H1 (cell line): ENCODE results near the gene MSH4. TPM values are rescaled to one million over a fixed set of nuclear protein-coding genes. Genes with fewer than 3 reads are reported as not detected.

Experiments
- CTCF ChIA-PET: fragments of 300-600 bp; sonication (Branson Sonifier 250); formaldehyde crosslinking; loops from one replicate; lab custom pipeline; 2021; ENCODE audit not compliant: partially characterized antibody; lab: Charles Lee
- POLR2A ChIA-PET: fragments of 300-600 bp; sonication (Branson Sonifier 250); formaldehyde crosslinking; loops from one replicate; lab custom pipeline; 2021; ENCODE audit warnings: inconsistent platforms; ENCODE audit not compliant: partially characterized antibody; lab: Charles Lee
- DNase-seq, 2 experiments: peaks; one replicate each; pipeline versions ENCODE4 v3.0.0 to v3.0.0-alpha.2; 2010 to 2022; ENCODE audit warnings: low spot score in 2 of 2, low read depth in 1 of 2, mixed read lengths in 1 of 2
- FAIRE-seq: peaks from 2 replicates; lab custom pipeline; 2011; peaks lifted over from hg19 to GRCh38; lab: Jason Lieb, UNC
- H2AFZ ChIP-seq: 2 replicates; pipeline ENCODE4 v1.8.1; 2012; ENCODE audit warnings: low read length, inconsistent platforms
- H2AK5ac ChIP-seq: 2 replicates; pipeline ENCODE4 v1.6.1; 2013; ENCODE audit warnings: low read depth, low read length
- H2BK120ac ChIP-seq: replicated peaks from 2 replicates; pipeline ENCODE3; 2013; ENCODE audit warnings: low read depth, low read length, inconsistent platforms
- H2BK12ac ChIP-seq: 2 replicates; pipeline ENCODE4 v1.6.1; 2013; ENCODE audit warnings: low read depth, low read length
- H2BK15ac ChIP-seq: 2 replicates; pipeline ENCODE4 v1.6.1; 2013; ENCODE audit warnings: low read length
- H2BK20ac ChIP-seq: 2 replicates; pipeline ENCODE4 v1.6.1; 2013; ENCODE audit warnings: low read length
- H2BK5ac ChIP-seq: 2 replicates; pipeline ENCODE4 v1.6.1; 2013; ENCODE audit warnings: low read depth, low read length
- H3K14ac ChIP-seq: 2 replicates; pipeline ENCODE4 v1.6.1; 2013; ENCODE audit warnings: inconsistent platforms; ENCODE audit not compliant: insufficient read length
- H3K18ac ChIP-seq: 2 replicates; pipeline ENCODE4 v1.6.1; 2013; ENCODE audit warnings: low read length; ENCODE audit errors: extremely low read depth
- H3K23ac ChIP-seq: 2 replicates; pipeline ENCODE4 v1.6.1; 2013; ENCODE audit warnings: inconsistent platforms; ENCODE audit not compliant: insufficient read length
- H3K23me2 ChIP-seq: 2 replicates; pipeline ENCODE4 v1.6.1; 2013; ENCODE audit warnings: low read depth, low read length
- H3K27ac ChIP-seq: 2 replicates; pipeline ENCODE4 v1.6.1; 2011; ENCODE audit warnings: low read depth, low read length, inconsistent platforms
- H3K27me3 ChIP-seq, 4 experiments: replicated peaks in 1 of 4; 1 replicate in 1 of 4; 2 replicates in 3 of 4; pipeline versions ENCODE4 v1.6.1 to v1.8.1; 2011 to 2013; ENCODE audit warnings: low read length in 3 of 4, mild to moderate bottlenecking in 3 of 4, inconsistent platforms in 2 of 4, mixed read lengths in 2 of 4, moderate library complexity in 1 of 4; ENCODE audit not compliant: control insufficient read depth in 3 of 4, insufficient read depth in 3 of 4; ENCODE audit errors: extremely low read depth in 1 of 4
- H3K36me3 ChIP-seq, 4 experiments: 2 replicates each; pipeline versions ENCODE4 v1.6.1 to v1.8.1; 2011 to 2013; ENCODE audit warnings: mild to moderate bottlenecking in 4 of 4, low read length in 3 of 4, moderate library complexity in 2 of 4, control low read depth in 1 of 4, inconsistent platforms in 1 of 4; ENCODE audit not compliant: insufficient read depth in 4 of 4, control insufficient read depth in 2 of 4
- H3K4ac ChIP-seq: replicated peaks from 2 replicates; pipeline ENCODE3; 2013; ENCODE audit warnings: low read length, low read depth, mixed read lengths, inconsistent platforms; ENCODE audit not compliant: insufficient read length
- H3K4me1 ChIP-seq, 4 experiments: replicated peaks in 1 of 4; 1 replicate in 1 of 4; 2 replicates in 3 of 4; pipeline versions ENCODE4 v1.6.1 to v1.8.1; 2011 to 2013; ENCODE audit warnings: low read length in 3 of 4, inconsistent platforms in 2 of 4, mixed read lengths in 1 of 4; ENCODE audit not compliant: insufficient read depth in 4 of 4, control insufficient read depth in 3 of 4
- H3K4me2 ChIP-seq, 2 experiments: 2 replicates each; pipeline versions ENCODE4 v1.6.1 to v1.8.1; 2011 to 2013; ENCODE audit warnings: low read depth in 2 of 2, low read length in 2 of 2, control low read depth in 1 of 2, inconsistent platforms in 1 of 2, mild to moderate bottlenecking in 1 of 2; ENCODE audit not compliant: insufficient read depth in 1 of 2
- H3K4me3 ChIP-seq, 4 experiments: fragments of 200-600, 300-600 bp in 1 of 4; sonication (generic), shearing (Covaris generic), sonication (Bioruptor Twin) in 1 of 4; 2 replicates each; pipeline versions ENCODE4 v1.5.1 to v1.8.1; 2011 to 2016; ENCODE audit warnings: low read length in 4 of 4, low read depth in 3 of 4, control low read depth in 2 of 4, inconsistent platforms in 2 of 4, mild to moderate bottlenecking in 2 of 4, mixed read lengths in 1 of 4, moderate library complexity in 1 of 4; ENCODE audit not compliant: insufficient read depth in 2 of 4; ENCODE audit errors: extremely low read depth in 1 of 4
- H3K56ac ChIP-seq: replicated peaks from 2 replicates; pipeline ENCODE3; 2013; ENCODE audit warnings: low read depth, mild to moderate bottlenecking, mixed read lengths, low read length, inconsistent platforms; ENCODE audit not compliant: insufficient read length
- H3K79me1 ChIP-seq: 2 replicates; pipeline ENCODE4 v1.6.1; 2013; ENCODE audit warnings: low read depth, low read length, control low read depth
- H3K79me2 ChIP-seq, 2 experiments: 2 replicates each; pipeline versions ENCODE4 v1.6.1 to v1.8.1; 2012 to 2013; ENCODE audit warnings: low read length in 2 of 2, mild to moderate bottlenecking in 2 of 2, inconsistent platforms in 1 of 2; ENCODE audit not compliant: insufficient read depth in 2 of 2, control insufficient read depth in 1 of 2
- H3K9ac ChIP-seq, 4 experiments: replicated peaks in 1 of 4; 1 replicate in 1 of 4; 2 replicates in 3 of 4; pipeline versions ENCODE4 v1.6.1 to v1.8.1; 2011 to 2013; ENCODE audit warnings: low read depth in 3 of 4, low read length in 3 of 4, control low read depth in 2 of 4, mild to moderate bottlenecking in 2 of 4, moderate library complexity in 2 of 4, inconsistent platforms in 1 of 4; ENCODE audit errors: extremely low read depth in 1 of 4
- H3K9me3 ChIP-seq, 2 experiments: 2 replicates each; pipeline versions ENCODE4 v1.6.1 to v1.8.1; 2012 to 2013; ENCODE audit warnings: mild to moderate bottlenecking in 2 of 2, moderate library complexity in 2 of 2, control low read depth in 1 of 2, inconsistent platforms in 1 of 2, low read depth in 1 of 2, low read length in 1 of 2, mixed read lengths in 1 of 2; ENCODE audit not compliant: insufficient read depth in 2 of 2
- H4K20me1 ChIP-seq, 2 experiments: replicated peaks in 1 of 2; 2 replicates each; pipeline versions ENCODE3 to v1.8.1; 2011 to 2013; ENCODE audit warnings: inconsistent platforms in 2 of 2, low read length in 2 of 2, mild to moderate bottlenecking in 1 of 2; ENCODE audit not compliant: insufficient read depth in 2 of 2, control insufficient read depth in 1 of 2
- H4K5ac ChIP-seq: 2 replicates; pipeline ENCODE4 v1.6.1; 2013; ENCODE audit warnings: low read length, low read depth, mixed read lengths, inconsistent platforms; ENCODE audit not compliant: insufficient read length
- H4K8ac ChIP-seq: 2 replicates; pipeline ENCODE4 v1.8.0; 2013; ENCODE audit warnings: mild to moderate bottlenecking, moderate library complexity, low read length, inconsistent platforms; ENCODE audit not compliant: insufficient read depth; ENCODE audit errors: extremely low read depth
- H4K91ac ChIP-seq: replicated peaks from 2 replicates; pipeline ENCODE3; 2013; ENCODE audit warnings: low read length, mixed read lengths, inconsistent platforms; ENCODE audit not compliant: insufficient read length
- ATF2 ChIP-seq: IDR thresholded peaks from 2 replicates; pipeline ENCODE4 v1.6.1; 2012; ENCODE audit warnings: low read length, inconsistent platforms
- E2F6 ChIP-seq: IDR thresholded peaks from 2 replicates; pipeline ENCODE4 v1.6.1; 2012; ENCODE audit warnings: inconsistent platforms
- GTF2F1 ChIP-seq: IDR thresholded peaks from 2 replicates; pipeline ENCODE4 v1.6.1; 2012; ENCODE audit warnings: low read depth, low read length, improper control_type of control experiment, borderline replicate concordance
- RBBP5 ChIP-seq: IDR thresholded peaks from 2 replicates; pipeline ENCODE4 v1.7.1; 2012; ENCODE audit warnings: low read depth, mild to moderate bottlenecking, inconsistent platforms, low read length, moderate library complexity, borderline replicate concordance
- WGBS, 2 experiments: shearing (Covaris generic) in 1 of 2; methylation state at CpG; one replicate each; pipeline versions ENCODE4 v1.1.6 to v1.1.7; 2013 to 2015; ENCODE audit warnings: low lambda C conversion rate in 2 of 2, mixed read lengths in 2 of 2, inconsistent platforms in 1 of 2, low coverage in 1 of 2, missing lambda C conversion rate in 1 of 2; ENCODE audit not compliant: insufficient replicate concordance in 2 of 2, insufficient coverage in 1 of 2, insufficient read length in 1 of 2; ENCODE audit errors: extremely low coverage in 1 of 2, missing lambda C conversion rate in 1 of 2; 5-methylcytosine and 5-hydroxymethylcytosine counted together
- polyA plus RNA-seq, 7 experiments: library from polyadenylated mRNA; depleted of rRNA in 3 of 7; stranded (reverse) in 5 of 7; unstranded in 2 of 7; fragments of >200 nt in 5 of 7; fragments of 200-250 nt in 2 of 7; gene quantifications; 1 replicate in 5 of 7; 2 replicates in 1 of 7; 4 replicates in 1 of 7; pipeline versions ENCODE4 v1.2.1 to v1.2.3, GENCODE V29; 2011 to 2013; ENCODE audit warnings: missing spikeins in 2 of 7, mixed read lengths in 2 of 7
- total RNA-seq: library from RNA; stranded (reverse); fragmentation: NEBNext Ultra II Directional; extraction: Animal tissue kit (Norgen Biotek cat#: 25700); gene quantifications from 2 replicates; pipeline ENCODE4 v1.2.1, GENCODE V29; 2021

Gene MSH4
- total and polyA plus RNA-seq, 2 of the 8 experiments (the other 6 are each of a cell fraction or from before 2014, with no cell fraction given) = 0.03 to 0.22 TPM

GRCh38 chr1:75870951-75871350 lies 74.3 kb downstream of the MSH4 start:
- Histone ChIP-seq H2BK15ac (no peak overlapping the region), H3K27me3 (no peaks in the 10 kb centered on the region), H3K36me3 (no peaks in the 10 kb centered on the region), H3K14ac (no peak overlapping the region), H3K9ac (no peak overlapping the region), H2AK5ac (no peak overlapping the region), H2BK120ac (no peak overlapping the region), H3K23ac (no peak overlapping the region), H2BK20ac (no peak overlapping the region), H3K4ac (no peak overlapping the region), H3K9me3 (peaks cover 8 to 12% of the 10 kb centered on the region in 2 experiments; a peak in 3 of 4 replicates), H3K4me1 (peaks cover 0 to 3% (median 0%) of the 10 kb centered on the region in 4 experiments; a peak in 1 of 7 replicates), H4K91ac (no peak overlapping the region), H4K20me1 (no peaks in the 10 kb centered on the region), H4K5ac (no peak overlapping the region), H4K8ac (no peak overlapping the region), H2AFZ (no peak overlapping the region), H3K27ac (no peak overlapping the region), H3K79me1 (no peaks in the 10 kb centered on the region), H3K23me2 (no peaks in the 10 kb centered on the region), H2BK5ac (no peak overlapping the region), H3K56ac (no peak overlapping the region), H3K79me2 (no peaks in the 10 kb centered on the region), H3K4me2 (no peak overlapping the region), H3K4me3 (no peak overlapping the region), H2BK12ac (no peak overlapping the region), H3K18ac (no peak overlapping the region)
- WGBS, 2 experiments = 80% methylated on average over 1 of the region's 1 CpG; no CpG with 5 or more reads in 1 of the 2 experiments
- POLR2A ChIA-PET = no interaction called here
- no peak for DNase-seq
- FAIRE-seq = no peak
- CTCF ChIA-PET = no interaction called here
- no peak for TF ChIP-seq RBBP5
- TF ChIP-seq GTF2F1 = no peak
- TF ChIP-seq E2F6 = no peak
- TF ChIP-seq ATF2 = no peak
